Left ventricle myocardium inferior (tissue), 1 donor: ENCODE measurements around the gene HNRNPAB. TPM values are rescaled to one million over a fixed set of nuclear protein-coding genes. Genes with fewer than 3 reads are reported as not detected.

Experiments used
- DNase-seq: peaks from one replicate; pipeline ENCODE4 v3.0.0-alpha.2; 2020
- H3K27ac ChIP-seq: fragments of 200-600 bp; replicated peaks from 2 replicates; pipeline ENCODE4 v1.8.0; 2021
- H3K27me3 ChIP-seq: fragments of 200-600 bp; 2 replicates; pipeline ENCODE4 v1.8.0; 2021; ENCODE audit warnings: low read depth
- H3K36me3 ChIP-seq: fragments of 200-600 bp; 2 replicates; pipeline ENCODE4 v1.8.0; 2021
- H3K4me1 ChIP-seq: fragments of 200-600 bp; 2 replicates; pipeline ENCODE4 v1.8.0; 2021
- H3K4me3 ChIP-seq: fragments of 200-600 bp; 2 replicates; pipeline ENCODE4 v1.8.0; 2021; ENCODE audit warnings: mild to moderate bottlenecking, moderate library complexity
- H3K9me3 ChIP-seq: fragments of 200-600 bp; replicated peaks from 2 replicates; pipeline ENCODE4 v1.8.0; 2021
- CTCF ChIP-seq: fragments of 200-600 bp; IDR thresholded peaks from 2 replicates; pipeline ENCODE4 v1.8.0; 2021; ENCODE audit warnings: antibody characterized with exemption, mild to moderate bottlenecking, borderline replicate concordance
- intact Hi-C: fragments of 100-400 bp; cut with micrococcal nuclease; formaldehyde crosslinking; loops from one replicate; pipeline ENCODE4 v1.11.0; 2022
- total RNA-seq: library from RNA; stranded (reverse); fragmentation: NEBNext Ultra II Directional; extraction: Animal tissue kit (Norgen Biotek cat#: 25700); gene quantifications from one replicate; pipeline ENCODE4 v1.2.1, GENCODE V29; 2021
- donor health status: DM: no; HTN: yes; CAD: no; lungs with severe emphysema.

The HNRNPAB gene
- total RNA-seq, 1 donor from 2014 or later = 85.2 TPM

GRCh38 chr5:178180141-178180863 lies 24.0 kb upstream of the HNRNPAB start:
- no peak overlapping the region for H3K27ac ChIP-seq
- H3K36me3 ChIP-seq = no peaks in the 10 kb centered on the region
- no peak overlapping the region for H3K4me3 ChIP-seq
- TF ChIP-seq CTCF = no peak
- peaks cover 33% of the 10 kb centered on the region for H3K27me3 ChIP-seq
- H3K4me1 ChIP-seq = no peaks in the 10 kb centered on the region
- intact Hi-C loops = no loop called here
- DNase-seq = no peak
- no peaks in the 10 kb centered on the region for H3K9me3 ChIP-seq

GRCh38 chr5:178182158-178182876 lies 22.0 kb upstream of the HNRNPAB start:
- Histone ChIP-seq H3K9me3 (no peaks in the 10 kb centered on the region), H3K27ac (no peak overlapping the region), H3K27me3 (peaks cover 33% of the 10 kb centered on the region), H3K4me3 (no peak overlapping the region), H3K4me1 (no peaks in the 10 kb centered on the region), H3K36me3 (no peaks in the 10 kb centered on the region)
- no peak for DNase-seq
- TF ChIP-seq CTCF = no peak
- intact Hi-C loops = no loop called here

- H3K36me3 ChIP-seq = no peaks in the 10 kb centered on the region
- no peak overlapping the region for H3K4me3 ChIP-seq
- intact Hi-C loops = no loop called here
- H3K4me1 ChIP-seq = no peaks in the 10 kb centered on the region
- no peak for DNase-seq
- TF ChIP-seq CTCF = no peak
- peaks cover 41% of the 10 kb centered on the region for H3K27me3 ChIP-seq
- no peaks in the 10 kb centered on the region for H3K9me3 ChIP-seq
- H3K27ac ChIP-seq = no peak overlapping the region
Measured at GRCh38 chr5:178186427-178186826, 17.9 kb upstream of the HNRNPAB start.

- Histone ChIP-seq H3K27ac (no peak within 1 kb of the TSS), H3K27me3 (peaks cover 39% of the 10 kb centered on the region), H3K36me3 (no peaks in the 10 kb centered on the region), H3K4me1 (no peaks in the 10 kb centered on the region), H3K4me3 (no peak within 1 kb of the TSS), H3K9me3 (no peaks in the 10 kb centered on the region)
- no peak for TF ChIP-seq CTCF
- intact Hi-C loops = no loop called here
- DNase-seq = no peak
Measured at GRCh38 chr5:178187014-178187413, 17.3 kb upstream of the HNRNPAB start, which contains the start of gene GMCL2. GMCL2 (minus strand) TSS chr5:178187371; CDS start chr5:178187299, 72 bp downstream.

DNA sequence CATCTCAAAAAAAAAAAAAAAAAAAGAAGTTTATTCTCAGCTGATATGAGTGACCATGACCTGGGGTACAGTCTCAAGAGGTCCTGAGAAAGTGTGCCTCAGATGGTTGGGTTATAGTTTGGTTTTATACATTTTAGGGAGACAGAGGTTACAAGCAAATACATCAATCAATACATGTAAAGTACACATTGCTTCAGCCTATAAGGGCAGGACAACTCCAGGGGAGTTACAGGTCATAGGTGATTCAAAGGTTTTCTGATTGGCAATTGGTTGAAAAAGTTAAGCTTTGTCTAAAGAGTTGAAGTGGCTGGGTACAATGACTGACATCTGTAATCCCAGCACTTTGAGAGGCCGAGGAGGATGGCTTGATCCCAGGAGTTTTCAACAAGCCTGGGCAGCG lies 14.9 kb upstream of the HNRNPAB start:
- TF ChIP-seq CTCF = no peak
- intact Hi-C loops = no loop called here
- Histone ChIP-seq H3K4me3 (no peak overlapping the region), H3K4me1 (no peaks in the 10 kb centered on the region), H3K9me3 (no peaks in the 10 kb centered on the region), H3K27ac (no peak overlapping the region), H3K27me3 (peaks cover 52% of the 10 kb centered on the region), H3K36me3 (no peaks in the 10 kb centered on the region)
- no peak for DNase-seq
